Suppressor macrophage (primary cell): ENCODE data around the gene AGBL4.

Experiments
- DNase-seq, 4 experiments: peaks; one replicate each; pipeline ENCODE4 v3.0.0-alpha.2; 2020 to 2022

The AGBL4 gene

DNA sequence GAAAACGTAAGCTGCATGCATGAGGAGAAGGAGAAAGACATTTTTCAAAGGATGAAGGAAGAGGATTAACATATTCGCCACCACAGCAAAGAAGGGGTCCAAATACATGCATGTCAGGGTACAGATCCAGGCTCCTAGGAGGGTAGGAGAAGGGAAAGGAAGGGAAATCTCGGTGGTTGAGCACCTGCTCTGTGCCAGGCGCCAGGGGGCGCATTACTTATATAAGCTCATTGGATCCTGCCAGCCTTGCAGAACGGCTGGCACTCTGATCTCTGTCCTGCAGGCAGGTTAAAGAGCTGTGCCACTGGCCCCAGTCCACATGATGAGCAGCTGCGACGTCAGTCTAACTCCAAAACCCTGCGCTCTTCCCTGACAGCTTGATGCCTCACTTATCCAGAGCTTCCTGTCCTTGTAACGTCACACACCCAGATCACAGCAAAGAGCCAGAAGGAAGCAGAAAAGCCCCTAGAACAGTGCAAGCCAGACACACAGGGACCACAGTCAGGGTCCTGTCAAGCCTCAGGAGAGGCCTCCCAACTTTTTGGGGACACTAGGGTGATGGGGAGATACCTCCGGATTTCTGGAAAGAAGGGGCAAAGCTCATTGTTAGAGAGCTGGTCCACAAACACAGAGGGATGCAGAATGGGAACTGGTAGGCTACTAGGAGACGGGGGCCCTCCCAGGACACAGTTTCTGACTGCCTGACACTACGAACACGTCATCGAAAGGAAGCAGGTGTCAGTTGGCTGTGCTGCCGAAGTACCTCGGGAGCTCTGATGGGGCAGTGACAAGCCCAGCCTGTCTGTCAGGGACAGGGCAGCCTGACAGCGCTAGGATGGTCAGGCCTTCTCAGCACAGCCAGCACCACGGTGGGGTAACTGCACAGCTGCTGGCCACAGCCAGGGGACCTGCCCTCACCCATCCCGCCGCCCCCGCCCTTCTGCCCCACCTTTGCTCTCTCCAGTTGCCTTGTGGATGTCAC lies 1346.2 kb downstream of the AGBL4 start:
- peak; percentile 79 to 92 (median 85) for DNase-seq

DNA sequence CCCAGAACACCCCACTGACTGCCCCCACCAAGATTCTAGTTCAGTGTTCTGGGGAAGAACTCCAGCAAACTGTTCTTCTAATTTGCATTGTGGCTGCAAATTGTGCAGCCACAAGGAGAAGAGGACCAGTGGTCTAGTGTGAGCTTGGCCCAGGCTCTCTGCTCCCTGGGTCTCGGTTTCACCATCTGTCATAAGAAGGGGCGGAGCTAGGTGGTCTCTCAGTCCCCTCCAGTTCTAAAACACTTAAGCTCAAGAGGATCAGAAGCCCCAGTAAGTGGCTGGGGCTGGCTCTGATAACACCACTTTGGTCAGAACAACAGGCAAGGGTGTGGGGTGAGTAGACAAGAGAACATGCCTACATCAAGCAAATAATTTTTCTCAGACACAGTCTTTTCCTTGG lies 1346.9 kb downstream of the AGBL4 start:
- no peak for DNase-seq

- DNase-seq: no peak
Observed at GRCh38 chr1:48676376-48676775, 1347.4 kb downstream of the AGBL4 start.

- DNase-seq: no peak
Observed at GRCh38 chr1:48675251-48675650, 1348.5 kb downstream of the AGBL4 start.

GRCh38 chr1:48674641-48675040 lies 1349.1 kb downstream of the AGBL4 start:
- DNase-seq: peak; percentile 47 to 76 (median 72)

GRCh38 chr1:48673332-48674105 lies 1350.2 kb downstream of the AGBL4 start:
- DNase-seq: peak in 3 of 4 experiments; percentile 17 to 47 (median 20)

DNA sequence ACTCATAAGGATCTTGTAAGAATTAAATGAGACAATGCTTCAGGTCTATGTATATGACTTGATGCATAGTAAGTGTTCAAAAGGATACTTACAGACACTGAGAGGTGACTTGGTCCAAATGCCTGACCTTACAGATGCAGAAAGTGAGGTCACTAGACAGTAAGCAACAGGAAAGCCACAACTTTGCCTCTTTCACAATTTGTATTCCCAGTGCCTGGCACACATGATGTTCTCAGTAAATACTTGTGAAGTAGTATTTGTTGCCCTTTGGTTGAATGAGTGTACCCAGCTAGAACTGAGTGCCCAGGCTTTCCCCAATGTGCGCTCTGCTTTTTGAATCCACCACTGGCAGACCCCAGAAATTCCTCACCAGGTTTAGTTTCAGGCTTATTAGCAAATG lies 1352.2 kb downstream of the AGBL4 start:
- DNase-seq: peak in 3 of 4 experiments; percentile 10 to 56 (median 29)

GRCh38 chr1:48670234-48671020 lies 1353.3 kb downstream of the AGBL4 start:
- DNase-seq: no peak

- no peak for DNase-seq
Observed at GRCh38 chr1:48668339-48668738, 1355.4 kb downstream of the AGBL4 start.

DNA sequence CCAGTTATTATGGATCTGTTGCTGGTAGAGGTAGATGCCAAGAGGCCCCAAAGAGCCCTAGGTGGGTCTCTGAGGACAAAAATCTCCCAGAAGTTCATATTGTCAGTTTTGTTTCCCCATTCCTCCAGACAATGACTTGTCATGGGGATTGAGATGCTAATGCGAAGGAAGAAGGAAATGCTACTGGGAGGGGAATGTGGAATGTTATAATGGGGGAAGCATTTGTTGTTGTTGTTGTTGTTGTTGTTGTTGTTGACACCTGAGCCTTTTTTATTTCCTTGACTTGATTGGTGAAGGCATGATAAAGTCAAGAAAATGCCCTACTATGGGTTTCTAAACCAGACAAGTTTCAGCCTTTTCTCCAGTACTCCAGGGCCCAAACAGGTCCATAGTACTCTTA lies 1356.0 kb downstream of the AGBL4 start:
- DNase-seq: no peak

DNA sequence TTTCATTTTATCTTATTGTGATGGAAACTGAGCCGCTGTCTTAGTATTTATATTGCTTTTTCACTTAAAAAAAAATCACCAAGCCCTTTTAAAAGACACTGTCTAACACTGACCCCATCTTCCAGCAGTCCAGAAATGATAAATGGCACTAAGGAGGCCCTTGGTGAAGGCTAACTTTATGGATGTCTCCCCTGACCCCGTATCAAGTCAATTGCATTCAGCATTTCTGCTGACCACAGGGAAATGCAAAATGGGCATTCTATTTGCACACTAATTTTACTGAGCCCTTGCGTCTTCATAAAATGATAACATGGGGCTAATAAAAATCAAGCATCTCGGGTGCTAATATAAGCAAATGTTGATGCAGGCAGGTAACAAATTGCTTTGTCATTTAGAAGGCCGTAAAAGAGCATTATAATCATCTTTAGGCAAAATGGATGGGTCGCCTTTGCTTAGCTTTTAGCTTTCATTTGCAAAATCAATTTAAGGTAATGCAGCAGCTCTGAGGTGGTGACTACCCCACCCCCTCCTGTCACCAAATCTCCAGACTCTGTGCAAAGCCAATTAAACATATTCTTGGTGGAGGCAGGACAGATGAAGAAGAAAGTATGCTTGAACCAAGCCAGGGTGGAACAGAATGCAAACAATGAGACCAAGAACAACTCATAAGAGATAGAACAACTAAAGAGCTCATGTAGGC lies 1357.9 kb downstream of the AGBL4 start:
- DNase-seq: no peak

- peak; percentile 13 to 59 (median 26) for DNase-seq
Observed at GRCh38 chr1:48661726-48662463, 1361.9 kb downstream of the AGBL4 start.

GRCh38 chr1:48659801-48660200 lies 1364.0 kb downstream of the AGBL4 start:
- peak in 3 of 4 experiments; percentile 36 to 44 (median 42) for DNase-seq

- DNase-seq: no peak
Observed at GRCh38 chr1:48657413-48657812, 1366.3 kb downstream of the AGBL4 start.

GRCh38 chr1:48654606-48655210 lies 1369.0 kb downstream of the AGBL4 start:
- no peak for DNase-seq

DNA sequence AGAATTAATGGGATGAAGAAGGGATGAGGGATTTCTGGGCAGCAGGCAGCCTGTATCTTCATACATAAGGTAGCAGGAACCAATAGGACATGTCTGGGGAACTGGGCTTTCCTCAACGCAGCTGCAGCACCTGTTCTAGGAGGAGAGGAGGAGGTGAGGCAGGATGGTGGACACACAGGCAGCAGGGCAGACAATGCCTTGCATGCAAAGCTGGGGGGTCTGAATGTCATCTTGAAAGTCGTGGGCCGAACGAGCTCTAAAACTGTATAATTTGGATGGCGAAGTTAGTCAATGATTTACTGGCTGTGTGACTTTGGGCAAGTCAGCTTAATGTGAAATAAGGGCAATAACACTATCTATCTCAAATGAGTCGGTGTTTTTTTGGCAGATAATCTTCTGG lies 1371.4 kb downstream of the AGBL4 start:
- DNase-seq: no peak

DNA sequence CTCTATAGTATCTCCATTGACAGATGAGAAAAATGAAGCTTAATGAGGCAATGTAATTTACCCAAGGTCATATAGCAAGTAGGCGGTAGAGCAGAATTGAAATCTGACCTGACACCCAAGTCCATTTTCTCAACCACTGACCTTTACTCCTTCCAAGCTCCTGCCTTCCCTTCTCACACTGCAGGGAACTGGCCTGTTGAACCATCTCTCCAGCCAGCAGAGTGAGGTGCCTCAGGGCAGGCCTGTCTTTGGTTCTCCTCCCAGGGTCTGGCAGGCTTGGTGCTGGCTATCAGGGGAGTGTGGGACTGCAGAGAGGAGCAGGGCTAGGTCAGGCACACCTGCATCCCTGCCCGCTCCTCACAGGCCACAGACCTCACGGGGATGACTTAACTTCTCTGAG lies 1373.9 kb downstream of the AGBL4 start:
- DNase-seq: no peak

- DNase-seq: no peak
Observed at GRCh38 chr1:48645883-48646282, 1377.9 kb downstream of the AGBL4 start.

GRCh38 chr1:48644905-48645605 lies 1378.7 kb downstream of the AGBL4 start:
- DNase-seq: no peak
